Limb (tissue), 2 donors: ENCODE results near the gene NFILZ.

Source experiments
- DNase-seq, 2 donors: peaks; one replicate each; pipeline ENCODE4 v3.0.0-alpha.2; 2016; ENCODE audit errors: extremely low spot score in 2 of 2

NFILZ gene, protein sequence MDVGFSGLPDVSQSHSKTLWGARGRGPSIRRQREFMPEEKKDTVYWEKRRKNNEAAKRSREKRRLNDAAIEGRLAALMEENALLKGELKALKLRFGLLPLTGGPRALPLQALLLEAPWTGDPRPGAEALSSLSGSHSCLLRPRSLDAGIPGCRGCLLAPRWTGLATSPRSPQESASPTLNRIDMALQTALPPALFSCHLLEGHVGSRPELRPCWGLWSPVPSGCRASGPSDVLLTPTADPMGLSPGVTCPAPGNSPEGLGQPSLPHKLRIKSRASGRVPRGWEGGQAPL

DNA sequence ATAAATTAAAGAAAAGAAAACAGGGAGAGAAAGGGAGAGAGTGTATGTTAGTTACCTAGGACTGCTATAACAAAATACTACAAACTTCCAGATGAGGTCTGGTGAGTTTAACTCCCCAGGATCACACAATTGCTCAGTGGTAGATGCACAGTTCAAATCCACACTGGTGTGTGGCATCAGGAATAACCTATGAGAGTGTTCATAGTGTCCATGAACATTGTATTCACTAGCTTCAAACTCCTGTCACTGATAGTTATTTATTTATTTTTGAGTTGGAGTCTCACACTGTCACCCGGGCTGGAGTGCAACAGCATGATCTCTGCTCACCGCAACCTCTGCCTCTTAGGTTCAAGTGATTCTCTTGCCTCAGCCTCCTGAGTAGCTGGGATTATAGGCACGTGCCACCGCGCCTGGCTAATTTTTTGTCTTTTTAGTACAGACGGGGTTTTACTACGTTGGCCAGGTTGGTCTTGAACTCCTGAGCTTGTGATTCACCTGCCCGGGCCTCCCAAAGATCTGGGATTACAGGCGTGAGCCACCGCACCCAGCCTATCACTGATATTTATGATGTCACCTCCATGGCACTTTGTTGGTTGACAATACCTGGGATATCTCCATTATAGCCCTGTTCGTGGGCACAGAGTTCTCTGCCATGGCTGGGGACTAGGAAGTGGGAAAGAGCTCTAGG is at the start of gene NFILZ:
NFILZ (plus strand) TSS at position 638 of the 688 bp plus-strand sequence. CDS start 46,133 bp downstream, outside the sequence.
- no peak for DNase-seq

DNA sequence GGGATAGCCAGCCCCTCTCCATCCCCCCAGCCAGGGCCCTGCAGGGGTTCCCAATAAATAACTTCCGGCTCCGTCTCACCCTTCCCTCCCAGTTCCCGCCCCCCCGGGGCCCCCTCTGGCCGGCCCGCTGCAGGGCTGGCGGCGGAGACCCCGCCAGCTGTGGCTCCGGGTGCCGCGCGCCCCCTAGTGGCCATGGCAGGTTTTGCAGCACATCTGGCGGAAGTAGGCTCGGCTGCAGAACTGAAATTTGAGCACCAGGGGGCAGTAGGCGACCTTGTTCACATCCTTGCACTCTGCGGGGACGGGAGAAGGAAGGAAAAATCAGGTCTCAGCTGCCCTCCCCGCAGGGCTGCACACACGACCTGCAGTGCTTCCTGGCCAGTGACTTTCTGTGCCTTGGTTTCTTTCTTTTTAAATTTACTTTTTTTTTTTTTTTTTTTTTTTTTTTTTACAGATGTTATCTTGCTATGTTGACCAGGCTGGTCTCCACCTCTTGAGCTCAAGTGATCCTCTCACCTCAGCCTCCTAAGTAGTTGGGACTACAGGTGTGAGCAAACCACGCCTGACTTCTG is 49.6 kb upstream of the NFILZ start:
- DNase-seq, result peak; percentile 84 to 92

DNA sequence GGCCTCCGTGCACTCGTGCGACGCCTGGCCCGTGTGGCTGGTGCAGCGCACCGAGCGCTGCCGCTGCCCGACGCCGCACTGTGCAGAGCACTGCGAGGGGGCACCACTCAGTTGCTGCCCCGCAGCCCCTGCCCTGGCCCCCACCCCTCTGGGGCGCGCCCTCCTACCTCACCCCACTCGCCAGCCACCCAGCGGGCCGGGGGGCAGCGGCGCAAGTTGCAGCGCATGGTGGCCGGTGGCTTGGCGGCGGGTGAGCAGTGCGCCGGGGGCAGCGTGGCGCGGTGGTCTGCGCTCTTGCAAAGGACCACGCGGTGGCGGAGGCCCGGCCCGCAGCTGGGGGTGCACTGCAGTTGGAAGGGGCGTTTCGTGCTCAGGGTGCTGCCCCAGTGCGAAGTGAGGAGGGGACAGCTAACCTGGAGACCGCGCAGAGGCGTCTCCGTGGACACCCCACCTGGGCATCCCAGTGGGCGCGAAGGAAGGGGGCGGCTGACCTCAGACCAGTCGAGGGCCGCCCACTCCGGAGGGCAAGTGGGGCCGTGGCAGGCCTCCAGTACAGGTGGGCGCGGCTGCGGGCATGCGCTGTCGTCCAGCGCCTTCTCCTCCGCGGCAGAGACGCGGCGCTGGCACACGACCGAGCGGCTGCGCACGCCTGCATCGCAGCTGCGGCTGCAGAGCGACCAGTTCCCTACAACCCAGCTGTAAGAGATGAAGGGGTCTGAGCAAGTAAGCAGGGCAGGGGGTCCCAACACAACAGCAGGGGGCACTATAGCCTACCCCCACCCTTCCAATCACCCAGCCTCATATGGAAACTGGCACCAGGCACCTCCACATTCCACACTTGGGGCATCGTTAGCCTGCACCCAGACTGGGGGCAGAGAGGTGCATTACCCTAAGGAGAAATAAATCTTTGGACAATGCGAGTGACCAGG is 45.2 kb upstream of the NFILZ start:
- DNase-seq, result no peak

DNA sequence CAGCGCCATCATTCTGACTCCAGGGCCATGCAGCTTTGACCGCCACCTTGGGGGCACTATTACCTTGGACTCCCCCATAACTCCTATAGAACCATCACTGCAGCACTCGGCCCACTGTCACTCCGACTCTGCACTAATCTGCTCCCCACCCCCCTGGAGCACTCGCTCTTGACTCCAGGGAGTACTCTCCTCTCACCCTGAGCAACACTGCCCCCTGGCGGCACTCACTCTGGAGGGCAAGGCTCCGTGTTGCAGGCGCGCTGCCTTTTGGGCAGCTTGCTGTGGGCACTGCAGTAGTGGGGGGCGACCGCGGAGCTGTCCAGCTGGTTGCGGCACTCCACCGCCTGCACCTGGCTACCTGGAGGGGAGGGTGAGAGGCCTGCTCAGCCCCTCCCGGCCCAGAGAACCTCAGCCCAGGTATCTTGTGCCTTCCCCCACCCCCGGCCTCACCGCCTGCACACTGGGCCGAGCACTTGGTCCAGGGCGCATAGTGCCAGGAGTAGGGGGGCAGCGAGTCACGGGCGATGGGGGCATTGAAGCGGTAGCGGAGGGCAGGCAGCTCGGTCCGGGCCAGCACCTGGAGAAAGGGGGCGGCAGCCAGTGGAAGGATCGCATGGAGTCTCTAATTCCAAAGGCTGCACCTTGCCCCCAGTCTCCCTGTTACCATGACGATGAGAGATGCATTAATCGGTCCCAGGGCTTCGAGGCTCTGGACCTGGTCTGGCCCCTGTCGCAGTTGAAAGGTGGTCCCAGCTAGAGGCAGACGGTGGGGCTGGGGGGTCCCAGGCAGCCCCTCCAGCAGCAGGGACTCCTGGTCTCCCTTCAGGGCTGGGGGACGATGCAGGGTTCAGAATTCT is 44.3 kb upstream of the NFILZ start:
- peak in 1 of 2 donors; percentile 67 for DNase-seq

DNA sequence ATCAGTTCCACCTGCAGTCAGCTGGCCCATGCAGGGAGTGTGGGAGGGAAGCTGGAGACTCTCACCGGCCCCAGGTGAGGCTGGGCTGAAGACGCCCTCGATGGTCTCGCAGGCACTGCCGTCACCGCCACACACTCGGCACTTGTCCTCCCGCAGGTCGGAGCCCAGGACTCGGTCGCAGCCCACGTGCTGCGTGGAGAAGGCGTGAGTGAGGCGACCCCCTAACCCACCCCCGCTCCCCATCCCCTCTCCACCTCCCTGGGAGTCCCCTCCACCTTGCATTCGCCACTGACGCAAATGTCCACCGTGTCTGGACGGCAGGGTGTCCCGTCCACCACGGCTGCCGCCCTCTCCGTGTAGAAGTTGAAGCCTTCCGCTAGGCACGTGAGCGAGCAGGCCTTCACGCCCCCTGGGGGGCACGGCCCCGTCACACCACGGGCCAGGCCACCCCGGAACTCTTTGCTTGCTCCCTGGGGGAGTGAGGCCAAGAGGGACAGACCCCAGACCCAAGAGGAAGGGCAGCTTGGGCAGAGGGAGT is 41.2 kb upstream of the NFILZ start:
- DNase-seq, result no peak

DNA sequence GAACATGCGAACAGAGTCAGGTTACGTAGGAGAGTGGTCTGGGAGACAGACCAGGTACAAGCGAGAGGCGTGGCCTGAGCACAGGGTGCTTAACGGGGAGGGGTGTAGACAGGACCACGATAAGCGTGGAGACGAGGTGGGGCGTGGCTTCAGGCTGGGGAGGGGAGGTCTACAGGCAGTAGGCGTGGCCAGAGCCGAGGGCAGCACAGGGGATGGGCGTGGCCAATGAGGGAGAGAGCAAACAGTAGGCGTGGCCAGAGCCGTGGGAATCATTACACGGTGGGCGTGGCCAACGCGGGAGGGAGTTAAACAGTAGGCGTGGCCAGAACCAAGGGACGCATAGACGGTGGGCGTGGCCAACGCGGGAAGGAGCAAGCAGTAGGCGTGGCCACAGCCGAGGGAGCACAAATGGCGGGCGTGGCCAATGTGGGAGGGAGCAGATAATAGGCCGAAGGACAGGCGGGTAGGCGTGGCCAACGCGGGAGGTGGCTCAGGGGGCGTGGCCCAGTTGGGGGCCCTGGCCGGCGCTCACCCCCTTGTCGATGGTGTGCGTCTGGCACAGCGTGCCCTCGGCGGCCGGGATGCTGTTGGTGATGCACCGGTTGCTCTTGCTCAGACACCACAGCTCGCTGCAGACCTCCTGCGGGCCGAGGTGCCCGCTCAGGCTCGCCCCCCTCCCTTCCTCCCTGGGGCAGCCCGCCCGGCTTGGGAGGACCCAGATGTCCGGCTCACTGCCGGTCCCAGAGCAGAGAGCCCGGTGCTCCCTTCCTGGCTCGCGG is 38.0 kb upstream of the NFILZ start:
- DNase-seq, result peak; percentile 94 to 97

DNA sequence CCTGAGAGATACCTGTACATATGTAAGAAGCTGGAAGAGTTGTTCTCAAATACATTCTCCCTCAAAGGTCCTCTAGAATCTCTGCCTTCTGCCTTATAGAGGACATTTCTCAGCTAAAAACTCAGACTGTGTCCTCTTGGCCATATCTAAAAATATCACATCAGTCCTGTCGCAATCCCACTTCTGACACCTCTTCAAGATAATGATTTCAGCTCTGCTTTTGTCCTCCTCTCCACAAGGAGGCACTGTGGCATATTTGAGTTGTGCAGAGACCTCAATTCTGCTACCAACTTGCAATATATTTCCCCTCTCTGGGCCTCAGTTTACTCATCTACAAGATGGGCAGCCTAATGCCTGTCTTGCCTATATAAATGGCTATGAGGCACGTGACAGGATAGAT is 36.5 kb upstream of the NFILZ start:
- DNase-seq, result no peak

DNA sequence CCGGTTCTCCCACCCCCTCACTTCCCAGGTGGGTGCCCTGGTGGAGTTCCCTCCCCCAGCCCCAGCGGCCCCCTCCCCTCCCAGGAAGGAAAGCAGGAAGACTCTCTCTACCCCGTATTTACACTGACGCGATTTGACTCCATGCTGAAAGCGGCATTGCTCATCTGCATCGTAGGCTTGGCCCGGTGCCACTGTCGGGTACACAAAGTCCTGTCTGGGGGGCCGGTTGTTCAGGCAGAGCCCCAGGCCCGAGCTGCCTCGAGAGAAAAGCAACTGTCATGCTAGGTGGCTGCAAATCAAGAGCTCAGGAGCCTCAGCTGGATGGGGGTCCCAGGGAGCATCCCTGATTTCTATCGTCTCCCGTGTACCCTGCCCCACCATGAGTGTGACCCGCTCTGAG is 34.8 kb upstream of the NFILZ start:
- no peak for DNase-seq

DNA sequence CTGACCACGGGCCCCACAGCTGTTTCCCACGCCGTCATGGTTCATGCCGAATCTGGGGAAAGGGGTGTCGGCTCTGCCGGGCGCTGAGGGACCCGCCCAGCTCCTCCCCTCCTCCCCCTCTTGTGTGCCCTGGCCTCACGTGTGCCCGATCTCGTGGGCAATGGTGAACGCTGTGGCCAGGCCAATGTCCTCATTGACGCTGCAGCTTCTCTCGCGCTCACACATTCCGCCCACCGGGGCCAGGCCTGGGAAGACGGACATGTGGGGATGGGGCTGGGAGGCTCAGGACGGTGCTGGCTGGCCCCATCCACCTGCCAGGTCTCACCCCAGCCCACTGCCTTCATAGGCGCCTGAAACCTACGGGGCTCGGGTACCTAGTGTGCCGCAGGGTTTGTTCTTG is 34.3 kb upstream of the NFILZ start:
- no peak for DNase-seq

DNA sequence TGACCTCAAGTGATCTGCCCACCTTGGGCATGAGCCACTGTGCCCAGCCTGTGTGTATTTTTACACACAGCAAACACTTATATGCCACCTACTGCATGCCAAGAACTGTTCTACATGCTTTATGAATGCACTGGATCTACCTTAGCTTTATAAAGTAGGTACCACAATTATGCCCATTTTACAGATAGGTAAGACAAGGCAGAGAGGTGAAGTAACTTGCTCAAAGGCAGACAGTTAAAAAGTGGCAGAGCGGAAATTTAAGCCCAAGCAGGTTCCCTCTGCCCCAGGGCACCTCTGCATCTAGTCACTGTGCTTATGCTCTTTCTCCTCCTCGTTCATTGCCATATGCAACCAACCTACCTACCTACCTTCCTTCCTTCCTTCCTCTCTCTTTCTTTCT is 30.4 kb upstream of the NFILZ start:
- DNase-seq, result no peak

DNA sequence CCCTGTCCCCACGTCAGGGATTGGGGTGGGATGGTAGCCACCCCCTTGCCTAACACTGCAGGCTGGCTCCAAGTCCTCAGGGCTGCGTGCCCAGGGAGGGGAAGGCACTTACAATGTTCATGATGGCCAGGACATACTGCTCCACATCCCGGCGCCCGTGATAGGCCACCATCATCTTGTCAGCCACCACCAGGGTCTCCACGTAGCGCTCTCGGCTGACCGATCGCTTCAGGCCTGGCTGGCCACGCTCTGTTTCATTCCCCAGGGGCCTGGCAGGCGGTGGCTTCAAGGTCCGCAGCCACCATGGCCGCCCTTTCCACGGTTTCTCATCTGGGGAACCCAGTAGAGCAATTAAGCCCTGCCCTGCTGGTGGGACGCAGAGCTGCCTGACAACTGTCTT is 29.6 kb upstream of the NFILZ start:
- peak in 1 of 2 donors; percentile 26 for DNase-seq

DNA sequence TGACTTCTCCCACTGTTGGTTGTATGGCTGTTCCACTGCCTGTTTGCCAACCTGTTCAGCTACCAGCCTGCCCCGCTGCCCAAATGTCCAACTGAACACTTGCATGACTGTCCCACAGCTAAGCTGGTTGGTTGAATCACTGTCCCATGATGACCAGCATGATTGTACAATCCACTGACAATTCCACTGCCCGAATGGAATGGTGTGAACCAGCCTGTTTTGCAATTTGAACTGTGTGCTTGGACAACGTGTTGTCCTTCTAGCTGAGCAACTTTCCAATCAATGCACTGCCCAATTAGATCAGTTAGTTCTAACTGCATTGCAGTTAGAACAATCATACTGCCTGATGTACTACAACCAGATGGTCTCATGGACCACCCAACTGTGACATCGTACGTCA is 28.6 kb upstream of the NFILZ start:
- DNase-seq, result no peak

DNA sequence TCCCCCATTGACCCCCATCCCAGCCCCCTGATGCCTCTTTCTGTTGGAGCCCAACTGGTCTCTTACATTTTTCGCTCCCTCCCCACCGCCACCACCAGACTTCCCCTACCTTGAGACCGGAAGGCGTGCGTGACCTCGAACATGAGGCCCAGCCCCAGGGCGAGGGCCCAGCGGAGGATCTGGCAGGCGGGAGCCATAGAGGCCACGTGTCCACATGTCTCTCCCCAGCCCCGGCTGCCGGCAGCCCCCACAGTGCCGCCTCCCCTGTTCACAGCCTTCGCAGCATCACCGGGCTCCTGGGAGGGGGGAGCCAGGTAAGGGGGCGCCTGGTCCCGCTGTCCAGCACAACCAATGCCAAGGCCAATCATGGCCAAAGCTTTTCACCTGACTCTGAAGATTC is 24.9 kb upstream of the NFILZ start:
- no peak for DNase-seq

DNA sequence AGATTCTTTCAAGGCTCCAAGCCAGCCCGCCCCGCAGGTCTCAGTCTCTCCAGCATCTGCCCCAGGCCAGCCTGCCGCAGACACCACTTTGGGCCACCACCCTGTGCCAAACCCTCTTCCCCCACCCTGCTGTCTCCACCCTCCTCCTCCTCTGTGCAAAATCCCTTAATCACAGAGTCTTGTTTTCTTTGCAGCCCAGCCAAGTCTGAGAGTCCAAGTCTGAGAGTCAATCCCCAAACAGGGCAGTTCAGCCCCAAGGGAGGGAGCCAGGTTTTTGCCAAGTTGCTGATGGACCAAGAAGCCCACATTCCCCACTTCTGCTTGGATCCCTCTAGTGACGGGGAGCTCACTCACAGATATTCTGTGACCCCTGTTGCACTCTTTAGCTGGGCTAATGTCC is 23.0 kb upstream of the NFILZ start:
- DNase-seq, result no peak

DNA sequence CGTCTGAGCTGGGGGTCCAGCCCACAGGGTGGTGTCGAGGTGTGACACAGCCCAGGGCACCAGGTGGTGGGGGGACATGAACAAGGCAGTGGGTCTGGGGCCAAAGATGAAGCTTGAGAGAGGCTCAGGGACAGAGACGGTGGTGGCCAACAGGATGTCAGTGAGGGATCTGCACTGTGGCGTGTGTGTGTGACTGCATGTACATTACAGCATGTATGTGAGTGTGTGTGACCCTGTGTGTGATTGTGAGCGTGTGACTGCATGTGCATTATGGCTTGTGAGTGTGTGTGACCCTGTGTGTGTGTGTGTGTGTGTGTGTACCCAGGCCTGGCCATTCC is 21.5 kb upstream of the NFILZ start:
- DNase-seq, result no peak

DNA sequence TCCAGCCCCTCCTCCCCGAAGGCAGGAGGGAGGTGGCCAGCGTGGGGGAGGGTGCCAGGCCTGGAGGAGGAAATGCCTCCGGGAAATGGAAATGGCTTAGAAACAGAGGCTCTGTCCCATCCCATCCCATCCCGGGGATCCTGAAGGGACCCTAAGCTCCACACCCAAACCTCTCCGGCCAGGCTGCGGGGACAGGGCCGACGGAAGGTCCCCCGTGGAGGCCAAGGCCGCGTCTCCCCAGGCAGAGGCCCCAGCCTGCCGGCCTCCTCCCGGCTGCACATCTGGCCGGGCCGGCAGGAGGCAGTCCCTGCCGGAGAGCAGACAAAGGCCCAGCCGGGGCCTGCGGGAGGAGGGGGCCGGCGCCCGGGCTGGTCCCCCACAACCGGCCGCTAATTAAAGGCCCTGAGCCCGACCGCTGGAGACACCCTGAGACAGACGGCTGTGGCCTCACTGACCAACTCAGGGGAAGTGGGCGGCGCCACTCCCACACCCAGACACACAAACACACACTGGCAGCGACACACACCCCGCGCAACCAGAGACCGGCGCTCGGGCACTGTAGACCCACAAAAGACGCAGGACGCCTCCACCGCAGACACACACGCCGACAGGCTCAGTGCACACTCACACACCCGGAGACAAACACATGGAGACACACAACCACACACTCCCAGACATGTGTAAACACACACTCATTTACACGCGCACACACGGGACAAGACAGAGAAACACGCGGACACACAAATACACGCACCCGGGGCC is 21.0 kb upstream of the NFILZ start:
- peak; percentile 43 to 75 for DNase-seq

DNA sequence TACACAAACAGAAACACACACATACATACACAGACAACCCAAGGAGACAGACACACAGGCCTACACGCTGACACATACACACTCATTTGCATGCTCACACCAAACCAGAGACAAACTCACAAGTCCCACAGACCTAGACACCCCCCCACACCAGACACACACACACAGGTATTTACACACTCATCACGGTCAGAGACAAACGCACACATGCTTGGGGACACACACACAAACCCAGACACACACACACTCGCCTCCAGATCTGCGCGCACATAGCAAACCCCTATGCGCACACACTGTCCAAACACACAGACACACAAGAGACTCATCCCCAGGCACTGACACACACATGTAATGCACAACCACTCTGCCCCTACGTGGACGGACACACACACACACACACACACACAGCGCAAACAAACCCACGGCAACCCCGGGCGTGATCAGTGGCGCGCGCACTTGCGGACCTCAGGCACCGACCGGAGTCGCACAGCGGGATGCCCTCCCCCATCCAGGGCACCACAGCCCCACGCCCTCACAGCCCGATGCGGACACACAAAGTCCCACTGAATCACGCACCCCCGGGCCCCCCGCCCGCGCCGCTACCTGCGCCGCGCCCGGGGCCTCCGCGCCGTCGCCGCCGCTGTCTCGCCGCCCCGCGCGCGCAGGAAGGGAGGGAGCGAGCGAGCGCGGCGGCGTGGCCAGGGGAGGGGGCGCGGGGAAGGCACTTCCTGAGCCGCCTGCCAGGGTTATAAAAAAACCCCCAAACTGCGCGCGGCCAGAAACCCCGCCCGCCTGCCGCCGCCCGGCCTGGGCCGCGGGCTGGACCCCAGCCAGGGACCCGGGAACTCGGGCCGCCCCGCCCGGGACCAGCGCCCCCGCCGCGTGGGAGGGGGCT is 20.1 kb upstream of the NFILZ start, which contains the start of gene ADAMTS10:
ADAMTS10 (minus strand) TSS at position 675 of the 895 bp plus-strand sequence. CDS start 5,005 bp downstream, outside the sequence.
- DNase-seq, result peak; percentile 66 to 86

DNA sequence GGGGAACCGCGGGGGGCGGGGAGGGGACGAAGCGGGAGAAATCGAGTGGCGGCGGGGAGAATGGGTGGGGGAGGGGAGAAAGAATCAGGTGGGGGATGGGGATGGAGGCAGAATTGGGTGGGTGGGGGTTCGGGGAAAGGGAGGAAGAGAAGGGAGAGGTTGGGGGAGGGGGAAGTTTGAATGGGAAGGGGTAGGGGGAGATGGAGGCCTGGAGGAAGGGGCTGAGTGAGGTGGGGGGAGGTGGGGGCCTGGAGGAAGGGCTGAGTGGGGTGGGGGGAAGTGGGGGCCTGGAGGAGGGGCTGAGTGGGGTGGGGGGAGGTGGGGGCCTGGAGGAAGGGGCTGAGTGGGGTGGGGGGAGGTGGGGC is 19.5 kb upstream of the NFILZ start:
- no peak for DNase-seq
